Measurements from ENCODE around the gene BGN.

DNA sequence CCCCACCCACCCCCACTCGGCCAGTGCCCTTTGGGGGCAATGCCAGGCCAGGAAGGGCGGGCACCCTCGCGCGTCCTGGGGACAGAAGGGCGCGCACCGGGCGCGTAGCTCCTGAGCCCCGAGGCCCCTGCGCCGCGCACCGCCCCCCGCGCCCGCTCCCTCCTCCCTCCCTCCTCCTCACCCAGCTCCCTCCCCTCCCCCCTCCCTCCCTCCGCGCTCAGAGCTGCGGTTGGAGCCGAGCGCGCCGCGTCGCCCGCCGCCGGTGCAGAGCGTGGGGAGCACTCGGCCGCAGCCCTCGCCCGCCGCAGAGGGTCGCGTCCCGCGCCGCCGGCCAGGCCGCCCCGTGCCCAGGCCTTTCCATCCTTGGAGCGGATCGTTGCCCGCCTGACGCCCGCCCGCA, 22.6 kb downstream of the BGN start, which contains the start of gene ATP2B3:
- TF ChIP-seq TCF7L2 (IDR thresholded peaks at IDR 0.05; ENCODE audit: borderline replicate concordance, extremely low read depth, insufficient read depth, insufficient read length) = no peak
- TF ChIP-seq YY1 (IDR thresholded peaks at IDR 0.05; ENCODE audit: extremely low read depth, insufficient replicate concordance, low read depth, low read length) = no peak
- TF ChIP-seq EZH2phosphoT487 (IDR thresholded peaks at IDR 0.05; ENCODE audit: borderline replicate concordance) = no peak
- TF ChIP-seq POLR2A (IDR thresholded peaks at IDR 0.05; ENCODE audit: borderline replicate concordance, extremely low read depth, insufficient read depth, insufficient read length) = no peak
- no peak for TF ChIP-seq POLR2AphosphoS5 (IDR thresholded peaks at IDR 0.05; ENCODE audit: low read depth, low read length)
- TF ChIP-seq, protein P1, sequence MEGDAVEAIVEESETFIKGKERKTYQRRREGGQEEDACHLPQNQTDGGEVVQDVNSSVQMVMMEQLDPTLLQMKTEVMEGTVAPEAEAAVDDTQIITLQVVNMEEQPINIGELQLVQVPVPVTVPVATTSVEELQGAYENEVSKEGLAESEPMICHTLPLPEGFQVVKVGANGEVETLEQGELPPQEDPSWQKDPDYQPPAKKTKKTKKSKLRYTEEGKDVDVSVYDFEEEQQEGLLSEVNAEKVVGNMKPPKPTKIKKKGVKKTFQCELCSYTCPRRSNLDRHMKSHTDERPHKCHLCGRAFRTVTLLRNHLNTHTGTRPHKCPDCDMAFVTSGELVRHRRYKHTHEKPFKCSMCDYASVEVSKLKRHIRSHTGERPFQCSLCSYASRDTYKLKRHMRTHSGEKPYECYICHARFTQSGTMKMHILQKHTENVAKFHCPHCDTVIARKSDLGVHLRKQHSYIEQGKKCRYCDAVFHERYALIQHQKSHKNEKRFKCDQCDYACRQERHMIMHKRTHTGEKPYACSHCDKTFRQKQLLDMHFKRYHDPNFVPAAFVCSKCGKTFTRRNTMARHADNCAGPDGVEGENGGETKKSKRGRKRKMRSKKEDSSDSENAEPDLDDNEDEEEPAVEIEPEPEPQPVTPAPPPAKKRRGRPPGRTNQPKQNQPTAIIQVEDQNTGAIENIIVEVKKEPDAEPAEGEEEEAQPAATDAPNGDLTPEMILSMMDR (IDR thresholded peaks at IDR 0.05 in 2 of 3, conservative IDR thresholded peaks at IDR 0.05 in 1 of 3; ENCODE audit: borderline replicate concordance in 1 of 3, insufficient read depth in 1 of 3, low read depth in 2 of 3, low read length in 2 of 3) = no peak

Measured in HCT116 (cell line).